Neural crest cell (in vitro differentiated cells): Measurements from ENCODE around the gene PPIF. TPM values are rescaled to one million over a fixed set of nuclear protein-coding genes. Genes with fewer than 3 reads are reported as not detected.

Source experiments
- DNase-seq: peaks from one replicate; pipeline ENCODE4 v3.0.0; 2021; ENCODE audit warnings: low read depth, mixed read lengths, low spot score
- H3K27ac Mint-ChIP-seq: one replicate; pipeline ENCODE4 v1.8.0; 2021; ENCODE audit warnings: mild to moderate bottlenecking, mixed read lengths; ENCODE audit not compliant: unreplicated experiment
- H3K27me3 Mint-ChIP-seq: 2 replicates; pipeline ENCODE4 v1.8.0; 2021; ENCODE audit warnings: low read depth, mild to moderate bottlenecking, mixed read lengths
- H3K36me3 Mint-ChIP-seq: 2 replicates; pipeline ENCODE4 v1.8.0; 2021; ENCODE audit warnings: low read depth, mild to moderate bottlenecking, mixed read lengths
- H3K4me1 Mint-ChIP-seq: 2 replicates; pipeline ENCODE4 v1.8.0; 2021; ENCODE audit warnings: mixed read lengths
- H3K4me3 Mint-ChIP-seq: one replicate; pipeline ENCODE4 v1.8.0; 2021; ENCODE audit warnings: mild to moderate bottlenecking, mixed read lengths
- H3K9me3 Mint-ChIP-seq: 2 replicates; pipeline ENCODE4 v1.8.0; 2021; ENCODE audit warnings: mixed read lengths
- CTCF ChIP-seq: fragments of 200-600 bp; sonication (generic); conservative IDR thresholded peaks from 2 replicates; pipeline ENCODE4 v1.5.0; 2021; ENCODE audit warnings: antibody characterized with exemption, mild to moderate bottlenecking
- total RNA-seq: library from RNA; stranded (reverse); gene quantifications from 2 replicates; pipeline ENCODE4 v1.2.1, GENCODE V29; 2021

The PPIF gene
- total RNA-seq, 1 donor from 2014 or later: 76.8 TPM

GRCh38 chr10:79380125-79380945, 33.1 kb downstream of the PPIF start:
- Mint-ChIP-seq H3K27me3 (no peaks in the 10 kb centered on the region), H3K4me1 (peaks cover 19% of the 10 kb centered on the region), H3K4me3 (no peak overlapping the region), H3K36me3 (no peaks in the 10 kb centered on the region), H3K27ac (no peak overlapping the region), H3K9me3 (no peaks in the 10 kb centered on the region)
- DNase-seq: no peak
- no peak for TF ChIP-seq CTCF

- Mint-ChIP-seq H3K4me3 (no peak overlapping the region), H3K27ac (no peak overlapping the region), H3K27me3 (no peaks in the 10 kb centered on the region), H3K36me3 (no peaks in the 10 kb centered on the region), H3K4me1 (peaks cover 19% of the 10 kb centered on the region), H3K9me3 (no peaks in the 10 kb centered on the region)
- DNase-seq: no peak
- no peak for TF ChIP-seq CTCF
Measured at GRCh38 chr10:79380946-79381721, 33.9 kb downstream of the PPIF start.

- no peak for DNase-seq
- no peak overlapping the region for H3K27ac Mint-ChIP-seq
- H3K4me1 Mint-ChIP-seq: peaks cover 19% of the 10 kb centered on the region
- H3K36me3 Mint-ChIP-seq: no peaks in the 10 kb centered on the region
- H3K9me3 Mint-ChIP-seq: no peaks in the 10 kb centered on the region
- no peaks in the 10 kb centered on the region for H3K27me3 Mint-ChIP-seq
- no peak for TF ChIP-seq CTCF
- no peak overlapping the region for H3K4me3 Mint-ChIP-seq
Measured at GRCh38 chr10:79381804-79382221, 34.5 kb downstream of the PPIF start.

GRCh38 chr10:79382491-79382941, 35.2 kb downstream of the PPIF start:
- Mint-ChIP-seq H3K4me3 (no peak overlapping the region), H3K36me3 (no peaks in the 10 kb centered on the region), H3K27ac (no peak overlapping the region), H3K27me3 (no peaks in the 10 kb centered on the region), H3K4me1 (peaks cover 19% of the 10 kb centered on the region), H3K9me3 (no peaks in the 10 kb centered on the region)
- no peak for TF ChIP-seq CTCF
- DNase-seq: no peak

- Mint-ChIP-seq H3K27ac (no peak overlapping the region), H3K27me3 (no peaks in the 10 kb centered on the region), H3K4me3 (no peak overlapping the region), H3K36me3 (no peaks in the 10 kb centered on the region), H3K9me3 (no peaks in the 10 kb centered on the region), H3K4me1 (peaks cover 19% of the 10 kb centered on the region)
- peak; percentile 1 for DNase-seq
- no peak for TF ChIP-seq CTCF
Measured at GRCh38 chr10:79383974-79384606, 36.8 kb downstream of the PPIF start.
